HG02678 (cell line): Measurements from ENCODE around the gene PSMB8.
"Not testable (repeated sequence)": the region's sequence is repeated elsewhere in the genome, so short reads cannot be mapped to it uniquely, and the experiment has no call there.

Source experiments
- ATAC-seq: cut with Tn5 transposase; IDR thresholded peaks from one replicate; pipeline ENCODE4 v1.9.1; 2021; ENCODE audit warnings: mild to moderate bottlenecking, moderate library complexity; ENCODE audit not compliant: unreplicated experiment

Gene PSMB8

GRCh38 chr6:32838114-32838958 lies 5.5 kb downstream of the PSMB8 start, which contains the start of gene TAP2:
Gene TAP2 (minus strand): TSS chr6:32838739. CDS start chr6:32838233, 506 bp downstream.
- peak; percentile 79 for ATAC-seq

GRCh38 chr6:32837651-32838113 lies 6.2 kb downstream of the PSMB8 start:
- no peak for ATAC-seq

GRCh38 chr6:32836873-32837272 lies 7.0 kb downstream of the PSMB8 start:
- ATAC-seq, result no peak

- ATAC-seq, result no peak
Measured at GRCh38 chr6:32835167-32835893, 8.5 kb downstream of the PSMB8 start.

- no peak for ATAC-seq
Measured at GRCh38 chr6:32833664-32834063, 10.2 kb downstream of the PSMB8 start.

- ATAC-seq, result no peak
Measured at GRCh38 chr6:32832535-32832934, 11.3 kb downstream of the PSMB8 start.

GRCh38 chr6:32830936-32831335 lies 12.9 kb downstream of the PSMB8 start:
- ATAC-seq, result no peak

GRCh38 chr6:32830017-32830416 lies 13.8 kb downstream of the PSMB8 start:
- no peak for ATAC-seq

- ATAC-seq, result no peak
Measured at GRCh38 chr6:32829495-32829894, 14.4 kb downstream of the PSMB8 start.

GRCh38 chr6:32827025-32827424 lies 16.8 kb downstream of the PSMB8 start:
- ATAC-seq, result no peak

- ATAC-seq, result no peak
Measured at GRCh38 chr6:32825966-32826365, 17.9 kb downstream of the PSMB8 start.

GRCh38 chr6:32819729-32820128 lies 24.1 kb downstream of the PSMB8 start:
- no peak for ATAC-seq

GRCh38 chr6:32818867-32819266 lies 25.0 kb downstream of the PSMB8 start:
- ATAC-seq, result no peak

- ATAC-seq, result peak; percentile 44
Measured at GRCh38 chr6:32816746-32817204, 27.1 kb downstream of the PSMB8 start, which contains the start of gene HLA-DOB. Gene HLA-DOB (minus strand): TSS chr6:32817002. CDS start chr6:32816951, 51 bp downstream.

GRCh38 chr6:32815996-32816395 lies 27.9 kb downstream of the PSMB8 start:
- ATAC-seq, result peak; percentile 67

- no peak for ATAC-seq
Measured at GRCh38 chr6:32815115-32815514, 28.7 kb downstream of the PSMB8 start.

- ATAC-seq, result no peak
Measured at GRCh38 chr6:32814145-32814544, 29.7 kb downstream of the PSMB8 start.

- no peak for ATAC-seq
Measured at GRCh38 chr6:32809171-32809570, 34.7 kb downstream of the PSMB8 start.

GRCh38 chr6:32807020-32807580 lies 36.7 kb downstream of the PSMB8 start:
- no peak for ATAC-seq

- ATAC-seq, result not testable (repeated sequence)
Measured at GRCh38 chr6:32805404-32805803, 38.4 kb downstream of the PSMB8 start.

- no peak for ATAC-seq
Measured at GRCh38 chr6:32803416-32803815, 40.4 kb downstream of the PSMB8 start.
